GM21515 (cell line): ENCODE results near the gene CPZ.

Source experiments
- ATAC-seq: cut with Tn5 transposase; IDR thresholded peaks from one replicate; pipeline ENCODE4 v1.9.1; 2021; ENCODE audit not compliant: unreplicated experiment

The CPZ gene

DNA sequence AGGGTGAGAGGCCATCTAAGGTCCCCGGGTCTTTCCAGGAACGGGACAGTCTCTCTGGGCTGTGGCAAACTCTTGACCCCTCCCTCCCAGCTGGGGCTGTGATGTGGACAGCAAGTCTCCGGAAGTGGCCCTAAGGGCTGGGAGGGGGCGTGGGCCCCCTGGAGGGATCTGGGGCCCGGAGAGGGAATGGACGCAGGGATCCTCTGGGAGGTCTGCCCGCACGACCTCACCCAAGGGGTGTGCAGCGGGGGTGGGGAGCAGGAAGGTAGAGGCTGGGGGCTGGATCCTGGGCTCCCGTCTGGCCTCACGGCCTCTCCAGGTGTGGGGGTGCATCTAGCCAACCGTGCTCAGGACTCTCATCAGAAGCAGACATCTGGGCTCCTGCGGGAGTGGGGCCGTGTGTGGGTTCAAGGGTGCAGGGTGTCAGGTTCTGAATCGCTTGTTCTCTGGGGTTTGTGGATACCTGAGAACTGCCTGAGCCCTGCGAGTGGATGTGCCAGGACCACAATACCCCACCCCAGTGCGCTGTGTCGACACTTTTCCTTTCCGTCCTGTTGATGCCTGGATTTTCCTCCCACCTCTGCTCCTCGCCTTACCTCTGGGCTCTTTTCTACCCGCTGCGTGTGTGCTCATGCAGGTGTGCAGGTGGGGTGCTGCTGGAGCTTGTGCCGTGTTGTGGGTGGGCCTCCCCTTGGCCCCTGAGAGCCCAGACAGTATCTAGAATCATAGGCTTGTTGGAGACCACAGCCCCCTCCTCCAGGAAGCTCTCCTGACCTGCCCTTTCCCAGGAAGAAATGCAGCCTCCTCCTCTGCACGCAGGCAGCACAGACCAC lies 915 bp downstream of the CPZ start:
- ATAC-seq = no peak

DNA sequence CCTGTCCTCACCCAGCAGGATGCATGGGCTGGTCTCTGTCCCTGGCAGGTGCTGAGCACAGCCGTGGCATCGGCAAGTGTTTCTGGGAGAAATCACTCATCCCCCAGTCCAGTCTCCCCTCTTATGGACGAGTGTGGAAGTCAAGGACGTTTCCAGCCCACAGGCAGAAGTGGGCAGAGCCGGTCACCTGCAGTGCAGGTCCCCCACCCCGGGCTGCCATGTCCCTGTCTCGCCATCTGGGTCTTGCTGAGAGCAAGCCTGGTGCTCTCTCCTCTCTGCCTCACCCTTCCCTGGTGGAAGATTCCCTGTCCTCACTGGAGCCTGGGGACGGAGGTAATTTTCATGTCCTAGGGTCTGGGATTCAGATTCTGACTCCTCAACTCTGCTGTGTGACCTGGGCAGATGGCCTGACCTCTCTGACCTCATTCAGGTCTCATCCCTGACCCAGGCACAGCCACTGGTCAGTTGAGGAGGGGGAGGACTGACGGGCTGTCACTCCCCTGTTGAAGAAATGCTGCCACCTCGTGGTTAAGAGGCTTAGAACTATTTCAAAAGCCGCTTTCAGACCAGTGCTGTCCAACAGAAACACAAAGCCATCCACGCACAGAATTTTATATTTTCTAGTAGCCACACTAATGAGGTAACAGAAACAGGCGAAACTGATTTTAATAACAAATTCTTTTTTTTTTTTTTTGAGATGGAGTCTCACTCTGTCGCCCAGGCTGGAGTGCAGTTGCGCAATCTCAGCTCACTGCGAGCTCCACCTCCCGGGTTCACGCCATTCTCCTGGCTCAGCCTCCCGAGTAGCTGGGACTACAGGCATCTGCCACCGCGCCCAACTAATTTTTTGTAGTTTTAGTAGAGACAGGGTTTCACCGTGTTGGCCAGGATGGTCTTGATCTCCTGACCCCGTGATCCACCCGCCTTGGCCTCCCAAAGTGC lies 1.8 kb downstream of the CPZ start:
- ATAC-seq = no peak

DNA sequence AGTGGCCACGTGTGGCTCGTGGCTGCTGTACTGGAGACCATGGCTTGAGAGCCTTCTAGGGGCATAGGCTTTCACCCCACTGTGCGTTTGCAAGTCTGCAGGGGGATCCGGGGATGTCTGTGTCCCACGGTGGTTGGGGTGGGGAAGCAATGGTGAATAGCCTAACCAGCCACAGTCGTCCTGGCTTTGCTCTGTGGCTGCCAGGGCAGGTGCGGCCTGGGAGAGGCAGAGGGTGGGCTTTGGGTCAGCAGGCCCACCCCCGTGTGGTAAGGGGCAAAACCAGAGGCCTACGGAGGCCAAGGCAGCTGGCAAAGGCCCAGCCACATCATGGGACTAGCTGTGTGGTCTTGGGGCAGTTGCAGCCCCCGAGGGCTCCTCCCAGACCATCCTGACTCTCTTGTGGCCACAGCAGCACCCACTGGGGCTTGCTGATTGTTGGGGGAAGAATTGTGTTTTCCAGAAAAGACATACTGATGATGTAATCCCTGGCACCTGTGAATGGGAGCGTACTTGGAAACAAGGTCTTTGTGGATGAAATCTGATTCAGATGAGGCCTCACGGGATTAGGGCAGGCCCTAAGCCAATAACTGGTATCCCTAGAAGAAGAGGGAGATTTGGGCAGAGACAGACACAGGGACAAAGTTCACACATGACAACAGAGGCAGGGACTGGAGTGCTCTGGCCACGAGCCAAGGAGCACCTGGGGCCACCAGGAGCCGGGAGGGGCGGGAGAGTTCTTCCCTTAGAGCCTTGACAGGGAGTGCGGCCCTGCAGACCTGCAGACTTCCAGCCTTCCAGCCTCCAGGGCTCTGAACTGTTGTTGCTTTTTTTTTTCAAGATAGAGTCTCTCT lies 2.9 kb downstream of the CPZ start:
- no peak for ATAC-seq

DNA sequence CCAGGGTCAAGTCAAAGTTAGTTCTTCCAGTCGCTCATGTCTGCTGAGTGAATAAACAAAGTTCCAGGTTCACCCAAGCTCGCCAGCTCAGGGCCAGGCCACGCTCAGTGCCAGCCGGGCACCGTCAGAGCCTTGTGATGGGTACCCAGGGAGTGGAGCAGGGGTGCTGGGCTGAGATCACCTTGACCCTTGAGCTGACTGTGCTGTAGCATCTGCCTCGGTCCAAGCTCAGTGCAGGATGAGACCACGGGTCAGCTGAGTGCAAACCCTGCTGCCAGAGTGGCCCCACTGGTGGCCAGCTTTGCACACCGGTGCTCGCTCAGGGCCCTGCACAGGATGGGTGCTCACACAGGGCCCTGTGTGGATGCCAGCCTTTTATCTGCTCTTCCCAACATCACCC lies 4.3 kb downstream of the CPZ start:
- ATAC-seq = no peak

DNA sequence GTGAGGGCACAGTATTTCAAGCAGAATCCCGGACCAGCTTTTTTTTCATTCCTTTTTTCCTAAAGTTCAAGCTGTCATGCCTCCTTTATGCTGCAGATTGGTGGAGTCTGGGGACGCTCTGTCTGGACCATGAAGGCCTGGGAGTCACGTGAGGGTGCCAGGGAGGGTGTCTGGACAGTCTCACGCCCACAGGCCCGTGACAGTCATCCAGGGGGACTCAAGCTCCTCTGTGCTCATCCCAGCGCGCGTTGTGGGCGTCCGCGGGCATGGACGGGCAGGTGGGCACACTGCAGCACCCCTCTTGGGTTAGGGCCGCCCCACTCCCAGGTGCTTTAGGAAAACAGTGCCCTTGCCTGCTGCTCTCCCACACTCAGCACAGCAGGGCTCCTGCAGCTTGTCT lies 4.8 kb downstream of the CPZ start:
- ATAC-seq = no peak

DNA sequence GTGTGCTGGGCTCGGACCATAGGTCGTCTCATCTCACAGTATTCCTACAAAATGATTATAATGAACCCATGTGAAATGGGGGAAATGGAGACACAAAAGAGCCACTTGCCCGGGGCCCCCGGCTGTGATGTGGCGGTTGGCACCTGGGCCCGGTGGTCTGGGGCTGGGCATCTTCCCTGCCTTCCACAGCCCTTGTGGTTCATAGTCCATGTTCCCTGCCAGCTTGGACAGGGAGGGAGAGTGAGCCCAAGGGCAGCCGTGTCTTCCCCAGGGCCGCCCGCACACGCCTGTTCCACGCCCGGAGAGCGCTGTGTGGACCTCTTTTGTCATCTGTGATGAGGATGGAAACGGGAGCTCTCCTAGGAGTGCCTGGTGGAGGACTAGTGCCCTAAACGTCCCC lies 5.2 kb downstream of the CPZ start:
- ATAC-seq = no peak

DNA sequence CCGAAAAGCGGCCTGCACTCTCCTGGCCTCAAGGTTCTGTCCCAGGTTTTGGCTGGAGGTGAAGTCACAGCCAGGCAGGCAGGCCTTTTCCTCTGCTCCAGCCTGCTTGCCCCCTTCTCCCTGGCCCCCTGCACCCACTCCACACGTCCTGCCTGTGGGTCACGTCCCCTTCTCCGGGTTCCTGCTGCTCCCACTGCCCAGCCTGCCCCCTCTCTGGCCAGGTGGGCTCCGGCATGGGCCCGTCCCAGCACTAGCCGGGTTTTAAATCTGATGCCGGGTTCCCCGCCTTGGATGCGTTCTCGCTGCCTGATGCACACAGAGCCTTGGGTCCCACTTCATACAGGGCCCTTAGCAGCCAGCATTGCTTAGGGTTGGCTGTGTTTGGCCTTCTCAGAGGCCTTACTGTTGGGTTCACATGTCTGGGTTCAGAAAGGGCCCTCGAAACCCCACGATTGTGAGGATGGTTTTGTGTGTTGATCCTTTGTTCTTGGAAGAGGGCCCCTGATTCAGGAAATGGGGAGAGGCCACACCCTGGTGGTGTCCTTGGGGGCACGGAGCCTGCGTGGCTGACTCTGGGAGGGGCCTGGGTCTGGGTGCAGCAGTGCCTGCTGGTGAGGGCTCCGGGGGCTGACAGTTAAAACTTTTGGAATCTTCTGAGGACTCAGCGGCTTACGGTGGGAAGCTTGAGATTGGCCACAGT lies 6.0 kb downstream of the CPZ start:
- no peak for ATAC-seq

DNA sequence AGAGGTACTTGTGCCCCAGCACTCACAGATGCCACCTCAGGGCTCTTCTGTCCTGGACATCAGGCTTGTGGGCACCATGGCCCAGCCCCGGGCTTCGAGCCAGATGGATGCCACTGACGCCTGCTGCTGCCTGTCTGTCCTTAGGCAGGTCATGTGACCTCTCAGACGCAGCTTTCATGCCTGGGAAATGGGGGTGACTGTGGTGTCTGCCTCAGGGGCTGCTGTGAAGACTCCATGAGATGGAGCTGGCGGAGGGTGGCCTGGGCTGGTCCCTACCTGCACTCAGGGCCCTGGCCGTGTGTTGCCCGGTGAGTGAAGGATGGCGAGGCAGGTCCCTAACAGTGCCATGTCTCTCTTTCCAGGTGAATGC lies 6.5 kb downstream of the CPZ start:
- ATAC-seq = no peak

DNA sequence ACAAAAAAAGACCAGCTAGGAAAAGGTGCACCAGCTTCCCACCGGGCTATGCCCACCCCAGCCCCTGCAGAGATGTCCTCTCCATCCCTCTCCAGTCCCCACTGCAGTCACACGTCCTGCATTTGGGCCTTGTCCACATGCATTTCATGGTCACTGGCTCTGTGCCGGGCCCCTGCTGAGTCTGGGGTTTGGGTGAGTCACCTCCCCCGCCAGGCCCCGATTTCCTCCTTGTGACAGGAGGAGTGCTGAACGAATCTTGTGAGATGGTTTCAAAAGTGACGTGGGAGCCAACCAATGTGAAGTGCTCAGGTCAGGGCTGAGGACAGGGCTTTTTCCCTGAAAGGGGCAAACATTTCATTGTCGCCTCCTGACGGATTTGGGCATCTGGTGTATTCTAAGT lies 7.1 kb downstream of the CPZ start:
- ATAC-seq = no peak

DNA sequence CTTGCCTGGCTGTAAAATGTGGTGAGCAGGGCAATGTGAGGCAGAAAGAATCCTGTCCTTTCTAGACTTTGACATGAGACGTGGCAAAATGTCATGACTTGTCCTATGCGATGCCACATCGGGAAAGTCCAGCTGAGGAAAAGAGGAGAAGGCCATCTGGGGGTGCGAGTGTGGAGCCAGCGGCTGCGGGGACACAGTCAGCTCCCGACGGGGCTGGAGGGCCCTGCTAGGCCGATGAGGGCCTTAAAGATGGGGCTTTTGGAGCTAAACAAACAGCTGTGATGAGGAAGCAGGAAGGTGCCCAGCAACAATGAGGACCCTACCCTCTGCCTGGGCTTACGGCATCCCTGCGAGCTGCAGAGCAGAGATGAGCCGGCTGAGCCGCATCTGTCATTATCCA lies 7.7 kb downstream of the CPZ start:
- no peak for ATAC-seq

DNA sequence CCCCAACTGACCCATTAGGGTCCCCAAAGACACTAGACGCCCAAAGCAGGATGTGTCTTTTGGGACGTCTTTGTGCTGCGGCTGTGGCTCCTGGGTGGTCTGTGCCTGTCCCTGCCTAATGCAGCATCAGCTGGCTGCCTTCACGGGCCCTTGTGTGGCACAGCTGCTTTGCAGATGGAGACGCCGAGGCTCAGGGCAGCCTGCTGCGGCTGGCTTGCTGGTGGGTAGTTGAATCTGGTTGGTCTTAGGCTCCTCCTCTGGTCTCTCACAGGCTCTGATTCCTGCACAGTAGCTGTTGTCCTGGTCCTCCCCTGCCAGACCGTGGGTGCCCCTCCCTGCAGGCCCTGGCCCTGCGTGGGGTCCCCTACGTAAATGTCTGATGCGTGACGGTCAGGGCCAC lies 8.1 kb downstream of the CPZ start:
- no peak for ATAC-seq

DNA sequence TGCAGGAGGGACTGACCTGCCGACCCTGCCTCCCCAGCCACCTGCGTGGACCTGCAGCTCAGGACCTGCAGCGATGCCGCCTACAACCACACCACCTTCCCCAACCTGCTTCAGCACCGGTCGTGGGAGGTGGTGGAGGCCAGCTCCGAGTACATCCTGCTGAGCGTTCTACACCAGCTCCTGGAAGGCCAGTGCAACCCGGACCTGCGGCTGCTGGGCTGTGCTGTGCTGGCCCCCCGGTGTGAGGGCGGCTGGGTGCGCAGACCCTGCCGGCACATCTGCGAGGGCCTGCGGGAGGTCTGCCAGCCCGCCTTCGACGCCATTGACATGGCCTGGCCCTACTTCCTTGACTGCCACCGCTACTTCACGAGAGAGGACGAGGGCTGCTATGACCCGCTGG lies 8.5 kb downstream of the CPZ start:
- ATAC-seq = no peak

DNA sequence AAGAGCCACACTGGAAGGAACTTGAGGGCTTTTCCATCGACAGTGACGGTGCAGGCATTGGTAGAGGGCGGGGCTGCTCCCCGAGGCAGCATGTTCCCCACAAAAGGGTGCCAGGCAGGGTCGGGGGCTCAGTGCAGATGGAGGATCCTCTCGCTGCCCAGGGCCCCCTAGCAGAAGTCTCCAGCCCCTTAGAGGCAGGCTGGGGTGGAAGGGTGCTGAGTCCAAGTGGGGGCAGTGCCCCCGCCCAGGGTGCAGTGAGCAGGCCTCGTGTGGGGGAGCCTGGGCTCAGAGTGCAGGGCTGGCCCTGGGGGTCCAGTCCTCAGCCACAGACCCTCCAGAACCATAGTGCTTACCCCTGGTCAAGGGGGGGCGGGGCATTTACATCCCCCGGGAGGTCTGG lies 9.0 kb downstream of the CPZ start:
- no peak for ATAC-seq

DNA sequence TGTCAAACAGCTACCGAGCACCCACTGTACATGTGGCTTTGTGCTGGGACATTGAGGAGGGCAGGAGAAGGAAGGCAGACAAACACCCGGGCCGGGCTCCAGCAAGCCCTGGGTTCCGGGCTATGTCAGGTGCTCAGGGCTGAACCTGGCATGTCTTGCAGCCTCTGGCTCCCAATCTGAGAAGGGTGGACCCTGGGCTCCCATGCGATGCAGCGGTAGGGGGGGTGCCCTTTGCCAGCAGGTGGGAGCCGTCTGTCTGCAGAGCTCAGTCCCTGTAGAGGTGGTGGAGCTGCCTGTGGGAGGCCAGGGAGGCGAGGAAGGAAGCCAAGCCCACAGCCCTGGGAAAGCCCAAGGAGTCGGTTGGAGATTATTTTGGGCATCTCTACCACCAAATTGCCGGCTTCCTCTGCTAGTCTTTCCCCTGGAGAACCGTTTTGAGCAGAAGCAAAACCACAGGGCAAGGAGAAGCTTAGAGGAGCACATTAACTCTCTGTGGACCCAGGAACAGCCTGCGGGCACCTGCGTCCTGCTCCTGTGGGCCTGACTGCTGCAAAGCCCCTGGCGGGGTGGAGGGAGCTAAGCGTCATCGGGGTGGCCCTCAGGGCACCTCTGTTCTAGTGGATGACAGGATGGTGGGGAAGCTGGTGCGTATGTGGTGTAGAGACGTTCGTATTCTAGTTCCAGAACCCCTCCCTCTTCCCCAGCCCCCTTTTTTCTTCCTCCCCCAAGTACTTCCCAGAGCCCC lies 10.3 kb downstream of the CPZ start:
- ATAC-seq = no peak

DNA sequence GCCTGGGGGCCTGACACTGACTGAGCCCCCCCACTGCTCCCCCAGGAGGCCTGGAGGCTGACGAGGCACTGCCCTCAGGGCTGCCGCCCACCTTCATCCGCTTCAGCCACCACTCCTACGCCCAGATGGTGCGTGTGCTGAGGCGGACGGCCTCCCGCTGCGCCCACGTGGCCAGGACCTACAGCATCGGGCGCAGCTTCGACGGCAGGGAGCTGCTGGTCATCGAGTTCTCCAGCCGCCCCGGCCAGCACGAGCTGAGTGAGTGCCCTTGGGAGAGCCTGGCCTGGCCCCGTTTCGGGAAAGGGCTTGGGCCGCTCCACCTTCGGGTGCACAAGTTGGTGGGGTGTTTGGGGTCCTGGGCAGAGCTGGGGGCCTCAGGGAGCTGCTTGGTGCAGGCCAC lies 11.4 kb downstream of the CPZ start:
- ATAC-seq = no peak

DNA sequence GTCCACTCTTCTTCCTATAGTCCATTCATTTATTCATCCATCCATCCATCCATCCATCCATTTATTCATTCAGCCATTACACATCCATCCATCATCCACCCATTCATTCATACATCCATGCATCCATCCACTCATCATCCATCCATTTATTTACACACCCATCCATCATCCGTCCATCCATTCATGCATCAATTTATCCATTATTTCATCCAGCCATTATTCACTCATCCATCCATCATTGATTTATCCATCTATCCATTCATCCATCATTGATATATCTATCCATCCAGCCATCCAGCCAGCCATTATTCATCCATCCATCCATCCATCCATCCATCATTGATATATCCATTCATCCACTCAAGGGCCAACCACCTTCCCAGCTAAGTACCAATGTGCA lies 12.7 kb downstream of the CPZ start:
- ATAC-seq = no peak

DNA sequence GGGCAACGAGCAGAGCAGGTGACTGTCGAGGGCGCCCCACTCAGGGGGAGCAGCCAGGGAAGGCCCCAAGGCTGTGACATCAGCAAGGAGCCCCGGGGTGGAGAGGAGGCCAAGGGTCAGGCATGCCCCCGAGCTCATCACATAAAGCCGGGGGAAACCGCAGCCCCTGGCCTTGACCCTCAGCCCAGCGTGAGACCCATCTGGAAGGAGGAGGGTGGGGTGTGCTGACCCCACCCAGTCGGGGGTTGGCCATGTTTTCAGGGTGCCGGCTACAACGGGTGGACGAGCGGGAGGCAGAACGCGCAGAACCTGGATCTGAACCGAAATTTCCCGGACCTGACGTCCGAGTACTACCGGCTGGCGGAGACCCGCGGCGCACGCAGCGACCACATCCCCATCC lies 13.9 kb downstream of the CPZ start:
- no peak for ATAC-seq

DNA sequence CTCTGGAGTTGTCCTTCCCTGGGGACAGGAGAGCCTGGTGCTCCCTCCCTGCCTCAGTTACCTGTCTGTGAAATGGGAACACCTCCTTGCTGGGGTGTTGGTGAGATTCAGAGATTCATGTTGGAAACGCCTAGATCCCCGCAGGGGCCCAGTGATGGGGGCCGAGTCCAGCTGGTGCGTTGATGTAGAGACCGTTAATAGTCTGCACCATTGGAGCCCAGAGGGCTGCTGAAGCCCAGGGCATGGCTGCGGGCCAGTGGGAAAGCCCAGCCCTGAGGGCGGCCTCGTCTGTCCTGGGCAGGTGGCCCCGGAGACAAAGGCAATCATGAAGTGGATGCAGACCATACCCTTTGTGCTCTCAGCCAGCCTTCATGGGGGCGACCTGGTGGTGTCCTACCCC lies 14.4 kb downstream of the CPZ start:
- ATAC-seq = no peak

DNA sequence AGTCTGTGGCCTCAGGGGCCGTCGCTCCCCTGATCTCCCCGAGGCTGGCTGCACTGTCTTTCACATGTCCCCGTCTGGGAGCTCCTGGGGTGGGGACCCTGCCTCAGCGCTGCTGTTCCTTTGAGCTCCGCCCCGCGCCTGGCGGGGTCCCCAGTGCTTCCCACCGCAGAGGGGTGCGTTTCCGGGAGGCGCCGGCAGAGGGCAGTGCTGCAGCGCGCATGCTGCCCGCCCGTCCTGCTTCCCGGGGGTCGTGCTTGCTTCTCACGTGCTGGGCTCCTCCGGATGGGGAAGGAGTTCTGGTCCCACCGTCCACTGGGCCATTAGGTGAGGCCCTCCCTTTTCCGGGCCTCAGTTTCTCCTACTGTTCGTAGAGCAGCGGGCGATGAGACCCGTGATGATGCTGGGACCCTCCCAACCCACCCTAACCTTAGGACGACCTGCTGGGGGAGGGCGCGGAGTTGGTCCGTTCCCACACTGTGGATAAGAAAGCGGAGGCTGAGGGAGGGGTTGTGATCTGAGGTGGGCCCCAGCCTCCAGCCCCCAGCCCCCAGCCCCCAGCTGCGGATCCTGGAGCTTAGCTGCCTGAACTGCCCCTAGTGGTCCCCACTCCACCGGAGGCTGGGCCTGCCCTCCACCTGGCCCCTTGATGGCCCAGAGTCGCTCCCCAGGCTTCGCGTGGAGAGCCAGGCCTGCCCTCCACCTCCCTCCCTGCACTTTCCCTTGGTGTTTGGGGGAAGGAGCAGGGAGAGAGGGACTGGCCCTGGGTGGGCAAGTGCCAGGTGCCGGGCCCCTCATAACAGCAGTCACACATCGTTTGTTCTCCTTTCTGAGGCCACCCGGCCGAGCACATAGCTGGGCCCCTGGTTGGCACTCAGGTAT lies 15.3 kb downstream of the CPZ start:
- ATAC-seq = no peak
